Stomach smooth muscle (tissue), 2 donors: ENCODE measurements around the gene CNR2.
"Not testable (repeated sequence)": the region's sequence is repeated elsewhere in the genome, so short reads cannot be mapped to it uniquely, and the experiment has no call there.

Source experiments
- H3K27ac ChIP-seq: one replicate; pipeline ENCODE4 v1.7.0; 2013; ENCODE audit warnings: mild to moderate bottlenecking, low read length, inconsistent platforms
- H3K27me3 ChIP-seq, 2 donors: one replicate each; pipeline ENCODE4 v1.7.0; 2013; ENCODE audit warnings: low read length in 2 of 2; ENCODE audit not compliant: insufficient read depth in 2 of 2, control insufficient read depth in 1 of 2
- H3K36me3 ChIP-seq, 2 donors: one replicate each; pipeline ENCODE4 v1.7.0; 2013; ENCODE audit warnings: low read length in 2 of 2; ENCODE audit not compliant: control insufficient read depth in 2 of 2, insufficient read depth in 2 of 2
- H3K4me1 ChIP-seq: one replicate; pipeline ENCODE4 v1.7.0; 2013; ENCODE audit warnings: low read length; ENCODE audit not compliant: control insufficient read depth, insufficient read depth
- H3K4me3 ChIP-seq, 2 donors: one replicate each; pipeline ENCODE4 v1.7.0; 2013; ENCODE audit warnings: low read length in 2 of 2
- H3K9ac ChIP-seq, 2 donors: one replicate each; pipeline ENCODE4 v1.7.0; 2013; ENCODE audit warnings: low read length in 2 of 2, mild to moderate bottlenecking in 1 of 2
- H3K9me3 ChIP-seq, 2 donors: one replicate each; pipeline ENCODE4 v1.7.0; 2013; ENCODE audit warnings: low read length in 2 of 2; ENCODE audit not compliant: control insufficient read depth in 2 of 2
- donor health status: healthy.
- donor health status: Pancreatic carcinoma.

CNR2 gene

DNA sequence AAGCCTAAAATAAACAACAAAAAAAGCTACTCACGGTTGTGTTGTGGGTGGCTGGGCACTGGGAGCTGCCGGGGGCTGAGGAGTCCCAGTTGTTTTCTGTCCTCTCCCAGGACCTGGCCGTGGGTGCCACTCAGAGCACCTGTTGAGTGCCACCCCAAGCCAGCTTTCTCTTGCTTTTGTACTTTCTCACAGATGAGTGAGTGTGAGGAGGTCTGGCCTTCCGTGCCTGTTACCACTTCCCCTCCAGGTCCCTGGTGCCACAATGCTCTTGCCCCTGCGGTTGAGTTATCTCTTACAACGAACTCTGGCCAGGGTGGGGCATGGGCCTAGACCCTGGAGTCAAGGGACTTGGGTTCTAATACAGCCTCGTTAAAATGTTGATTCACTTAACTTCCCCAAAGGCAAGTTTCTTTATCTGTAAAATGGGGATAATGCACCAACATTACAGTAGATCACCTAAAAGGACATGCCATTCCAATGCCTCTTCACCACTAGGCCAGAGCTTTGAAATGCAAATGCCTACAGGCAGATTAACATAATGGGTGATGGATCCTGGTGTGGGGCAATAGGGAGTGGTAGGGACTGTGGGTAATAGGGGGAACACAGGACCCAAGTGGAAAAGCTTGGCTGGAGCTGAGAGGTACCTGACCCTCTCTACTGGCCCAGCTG, at the start of gene CNR2:
Gene CNR2 (minus strand): TSS at position 151 of the 669 bp plus-strand sequence. CDS start 37,745 bp downstream, outside the sequence.
- Histone ChIP-seq H3K4me1 (peaks cover 2% of the 10 kb centered on the region), H3K4me3 (no peak within 1 kb of the TSS), H3K9ac (no peak within 1 kb of the TSS)

GRCh38 chr1:23960291-23961020, 47.3 kb upstream of the CNR2 start:
- H3K36me3 ChIP-seq: peaks cover 0 to 4% of the 10 kb centered on the region in 2 donors
- peak overlapping the region; percentile 96 for H3K27ac ChIP-seq
- peaks cover 10% of the 10 kb centered on the region for H3K4me1 ChIP-seq
- peak overlapping the region; percentile 98 to 99 for H3K9ac ChIP-seq
- H3K4me3 ChIP-seq: peak overlapping the region; percentile 86 to 99
- H3K9me3 ChIP-seq: no peaks in the 10 kb centered on the region
- no peaks in the 10 kb centered on the region for H3K27me3 ChIP-seq

More for the DNA sequence above, at the start of gene CNR2:
- Histone ChIP-seq H3K9me3 (no peaks in the 10 kb centered on the region), H3K36me3 (no peaks in the 10 kb centered on the region), H3K27ac (no peak within 1 kb of the TSS), H3K27me3 (peaks cover 9 to 10% of the 10 kb centered on the region in 2 donors)

- Histone ChIP-seq H3K27ac (peak within 1 kb of the TSS; percentile 96), H3K27me3 (no peaks in the 10 kb centered on the region), H3K4me1 (peaks cover 10% of the 10 kb centered on the region), H3K9me3 (no peaks in the 10 kb centered on the region), H3K4me3 (peak within 1 kb of the TSS; percentile 86 to 99), H3K9ac (peak within 1 kb of the TSS; percentile 98 to 99), H3K36me3 (no peaks in the 10 kb centered on the region)
These were observed 46.5 kb upstream of the CNR2 start, which contains the start of gene PNRC2 for GRCh38 chr1:23959461-23960290. Gene PNRC2, plus strand, starts transcription at chr1:23959828. Its CDS starts 1,630 bp downstream, at chr1:23961458.

GRCh38 chr1:23958810-23959460, 45.8 kb upstream of the CNR2 start:
- Histone ChIP-seq H3K4me3 (peak overlapping the region; percentile 86), H3K27me3 (no peaks in the 10 kb centered on the region), H3K27ac (peak overlapping the region; percentile 96), H3K36me3 (no peaks in the 10 kb centered on the region), H3K9me3 (no peaks in the 10 kb centered on the region), H3K9ac (peak overlapping the region; percentile 83 to 99), H3K4me1 (peaks cover 10% of the 10 kb centered on the region)

DNA sequence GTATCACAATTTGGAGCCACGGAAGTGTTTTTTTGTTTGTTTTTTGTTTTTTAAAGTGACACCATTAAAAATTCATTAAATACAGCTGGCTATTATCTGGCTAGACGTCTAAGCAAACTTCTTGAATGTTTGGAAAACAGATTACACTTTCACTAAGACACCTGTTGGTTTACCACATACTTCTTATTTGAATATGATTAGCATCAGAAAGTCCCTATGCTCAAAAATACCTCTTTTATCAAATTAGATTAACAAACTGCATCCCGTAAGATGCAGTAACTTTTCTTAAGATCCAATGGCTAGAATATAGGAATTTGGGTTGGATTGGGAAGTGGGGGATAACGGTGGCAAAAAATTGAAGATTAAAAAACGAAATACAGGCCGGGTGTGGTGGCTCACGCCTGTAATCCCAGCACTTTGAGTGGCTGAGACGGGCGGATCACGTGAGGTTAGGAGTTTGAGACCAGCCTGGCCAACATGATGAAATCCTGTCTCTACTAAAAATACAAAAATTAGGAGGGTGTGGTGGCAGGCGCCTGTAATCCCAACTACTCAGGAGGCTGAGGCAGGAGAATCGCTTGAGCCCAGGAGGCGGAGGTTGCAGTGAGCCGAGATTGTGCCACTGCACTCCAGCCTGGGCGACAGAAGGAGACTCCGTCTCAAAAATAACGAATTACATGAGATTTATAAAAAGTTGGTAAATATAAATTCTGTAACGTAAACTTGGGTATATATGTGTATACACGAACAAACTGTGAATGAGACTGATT, 45.1 kb upstream of the CNR2 start:
- Histone ChIP-seq H3K27ac (peak overlapping the region; percentile 96), H3K4me3 (peak overlapping the region; percentile 86), H3K9ac (peak overlapping the region; percentile 83 to 99), H3K4me1 (peaks cover 10% of the 10 kb centered on the region)
- H3K9me3 ChIP-seq, H3K27me3 ChIP-seq, H3K36me3 ChIP-seq: not testable (repeated sequence)

GRCh38 chr1:23957096-23957495, 43.9 kb upstream of the CNR2 start:
- no peaks in the 10 kb centered on the region for H3K27me3 ChIP-seq
- no peaks in the 10 kb centered on the region for H3K9me3 ChIP-seq
- peak overlapping the region in 1 of 2 donors; percentile 44 for H3K4me3 ChIP-seq
- peaks cover 10% of the 10 kb centered on the region for H3K4me1 ChIP-seq
- no peaks in the 10 kb centered on the region for H3K36me3 ChIP-seq
- no peak overlapping the region for H3K9ac ChIP-seq
- H3K27ac ChIP-seq: peak overlapping the region; percentile 0

DNA sequence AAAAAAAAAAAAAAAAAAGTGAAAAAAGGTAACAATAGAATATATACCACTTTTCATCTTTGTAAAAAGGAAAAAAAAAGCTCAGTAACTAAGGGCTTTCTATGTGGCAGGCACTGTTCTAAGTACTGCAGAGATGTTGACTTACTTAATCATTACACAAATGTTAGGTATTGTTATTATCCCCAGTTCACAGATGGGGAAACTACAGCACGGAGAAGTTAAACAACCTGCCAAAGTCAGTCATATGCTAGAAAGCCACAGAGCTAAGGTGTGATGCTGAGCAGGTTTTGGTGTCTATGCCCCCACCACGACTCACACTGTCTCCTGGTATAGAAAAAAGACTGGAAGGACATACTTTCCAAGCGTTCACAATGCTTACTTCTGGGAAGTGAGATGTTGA, 39.9 kb upstream of the CNR2 start:
- Histone ChIP-seq H3K27ac (no peak overlapping the region), H3K9me3 (no peaks in the 10 kb centered on the region), H3K4me1 (peaks cover 4% of the 10 kb centered on the region), H3K27me3 (no peaks in the 10 kb centered on the region), H3K9ac (no peak overlapping the region), H3K4me3 (no peak overlapping the region), H3K36me3 (no peaks in the 10 kb centered on the region)

- no peak overlapping the region for H3K4me3 ChIP-seq
- no peaks in the 10 kb centered on the region for H3K4me1 ChIP-seq
- H3K27me3 ChIP-seq: no peaks in the 10 kb centered on the region
- H3K9ac ChIP-seq: no peak overlapping the region
- no peaks in the 10 kb centered on the region for H3K9me3 ChIP-seq
- H3K27ac ChIP-seq: no peak overlapping the region
- no peaks in the 10 kb centered on the region for H3K36me3 ChIP-seq
These were observed 34.2 kb upstream of the CNR2 start for GRCh38 chr1:23947366-23947765.

- H3K27me3 ChIP-seq: no peaks in the 10 kb centered on the region
- no peaks in the 10 kb centered on the region for H3K4me1 ChIP-seq
- H3K9me3 ChIP-seq: no peaks in the 10 kb centered on the region
- no peaks in the 10 kb centered on the region for H3K36me3 ChIP-seq
- H3K27ac ChIP-seq: no peak overlapping the region
- H3K9ac ChIP-seq: no peak overlapping the region
- no peak overlapping the region for H3K4me3 ChIP-seq
These were observed 23.5 kb upstream of the CNR2 start for GRCh38 chr1:23936481-23937176.
